Chondrocyte (in vitro differentiated cells): Measurements from ENCODE around the gene CCDC61. TPM values are rescaled to one million over a fixed set of nuclear protein-coding genes. Genes with fewer than 3 reads are reported as not detected.

Source experiments
- DNase-seq: peaks from one replicate; pipeline ENCODE4 v3.0.0; 2021; ENCODE audit warnings: mixed read lengths, low spot score
- H3K27ac Mint-ChIP-seq: one replicate; pipeline ENCODE4 v1.8.0; 2021; ENCODE audit warnings: mild to moderate bottlenecking, moderate library complexity, mixed read lengths; ENCODE audit not compliant: unreplicated experiment
- H3K27me3 Mint-ChIP-seq: 2 replicates; pipeline ENCODE4 v1.8.0; 2021; ENCODE audit warnings: low read depth, mixed read lengths
- H3K36me3 Mint-ChIP-seq: 2 replicates; pipeline ENCODE4 v1.8.0; 2021; ENCODE audit warnings: low read depth, mixed read lengths
- H3K4me1 Mint-ChIP-seq: 2 replicates; pipeline ENCODE4 v1.8.0; 2021; ENCODE audit warnings: low read depth, mild to moderate bottlenecking, mixed read lengths
- H3K4me3 Mint-ChIP-seq: one replicate; pipeline ENCODE4 v1.8.0; 2021; ENCODE audit warnings: mild to moderate bottlenecking, moderate library complexity, mixed read lengths; ENCODE audit not compliant: unreplicated experiment
- H3K9me3 Mint-ChIP-seq: 2 replicates; pipeline ENCODE4 v1.8.0; 2021; ENCODE audit warnings: low read depth, mixed read lengths
- total RNA-seq: library from RNA; stranded (reverse); gene quantifications from 3 replicates; pipeline ENCODE4 v1.2.1, GENCODE V29; 2021
- TF ChIP-seq, protein P1 (sequence below): fragments of 200-600 bp; sonication (generic); IDR thresholded peaks from 2 replicates; pipeline ENCODE4 v1.5.0; 2021; ENCODE audit warnings: antibody characterized with exemption, mild to moderate bottlenecking, moderate library complexity

The CCDC61 gene
- total RNA-seq, 1 donor from 2014 or later, result 8.4 TPM

- peaks cover 30% of the 10 kb centered on the region for H3K27me3 Mint-ChIP-seq
- peaks cover 2% of the 10 kb centered on the region for H3K9me3 Mint-ChIP-seq
- H3K36me3 Mint-ChIP-seq, result peaks cover 5% of the 10 kb centered on the region
- no peak overlapping the region for H3K4me3 Mint-ChIP-seq
- no peak for DNase-seq
- TF ChIP-seq, protein P1, sequence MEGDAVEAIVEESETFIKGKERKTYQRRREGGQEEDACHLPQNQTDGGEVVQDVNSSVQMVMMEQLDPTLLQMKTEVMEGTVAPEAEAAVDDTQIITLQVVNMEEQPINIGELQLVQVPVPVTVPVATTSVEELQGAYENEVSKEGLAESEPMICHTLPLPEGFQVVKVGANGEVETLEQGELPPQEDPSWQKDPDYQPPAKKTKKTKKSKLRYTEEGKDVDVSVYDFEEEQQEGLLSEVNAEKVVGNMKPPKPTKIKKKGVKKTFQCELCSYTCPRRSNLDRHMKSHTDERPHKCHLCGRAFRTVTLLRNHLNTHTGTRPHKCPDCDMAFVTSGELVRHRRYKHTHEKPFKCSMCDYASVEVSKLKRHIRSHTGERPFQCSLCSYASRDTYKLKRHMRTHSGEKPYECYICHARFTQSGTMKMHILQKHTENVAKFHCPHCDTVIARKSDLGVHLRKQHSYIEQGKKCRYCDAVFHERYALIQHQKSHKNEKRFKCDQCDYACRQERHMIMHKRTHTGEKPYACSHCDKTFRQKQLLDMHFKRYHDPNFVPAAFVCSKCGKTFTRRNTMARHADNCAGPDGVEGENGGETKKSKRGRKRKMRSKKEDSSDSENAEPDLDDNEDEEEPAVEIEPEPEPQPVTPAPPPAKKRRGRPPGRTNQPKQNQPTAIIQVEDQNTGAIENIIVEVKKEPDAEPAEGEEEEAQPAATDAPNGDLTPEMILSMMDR, result no peak
- H3K27ac Mint-ChIP-seq, result no peak overlapping the region
- H3K4me1 Mint-ChIP-seq, result no peaks in the 10 kb centered on the region
Observed at GRCh38 chr19:46036744-46037128, 41.5 kb downstream of the CCDC61 start.

DNA sequence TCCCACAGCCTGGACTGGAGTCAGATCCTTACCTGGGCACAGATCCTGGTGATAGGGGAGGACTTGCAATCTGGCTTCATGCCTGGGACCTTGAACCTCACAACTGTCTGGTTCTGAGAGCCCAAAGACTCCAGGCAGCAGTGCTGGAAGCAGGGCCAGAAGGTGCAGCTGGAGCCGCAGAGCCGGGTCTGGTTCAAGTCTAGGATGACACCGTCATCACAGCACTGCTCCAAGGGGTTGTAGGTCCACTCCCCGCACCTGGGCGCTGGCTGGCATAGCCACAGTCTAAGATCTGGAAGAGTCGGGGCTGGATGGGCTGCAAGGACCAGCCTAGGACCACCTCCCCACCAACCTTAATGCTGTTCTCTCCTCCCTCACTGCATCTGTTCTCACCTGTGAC, 44.9 kb downstream of the CCDC61 start:
- TF ChIP-seq, protein P1, result no peak
- peaks cover 42% of the 10 kb centered on the region for H3K27me3 Mint-ChIP-seq
- H3K4me1 Mint-ChIP-seq, result no peaks in the 10 kb centered on the region
- no peak overlapping the region for H3K4me3 Mint-ChIP-seq
- DNase-seq, result no peak
- H3K9me3 Mint-ChIP-seq, result peaks cover 17% of the 10 kb centered on the region
- H3K36me3 Mint-ChIP-seq, result peaks cover 13% of the 10 kb centered on the region
- H3K27ac Mint-ChIP-seq, result no peak overlapping the region

GRCh38 chr19:46040952-46041500, 45.8 kb downstream of the CCDC61 start, which contains the start of gene IGFL4:
Gene IGFL4, minus strand, starts transcription at chr19:46041002. Its CDS starts 40 bp downstream, at chr19:46040962.
- no peak within 1 kb of the TSS for H3K27ac Mint-ChIP-seq
- H3K4me1 Mint-ChIP-seq, result no peaks in the 10 kb centered on the region
- no peak for DNase-seq
- peaks cover 45% of the 10 kb centered on the region for H3K27me3 Mint-ChIP-seq
- H3K36me3 Mint-ChIP-seq, result peaks cover 19% of the 10 kb centered on the region
- no peak within 1 kb of the TSS for H3K4me3 Mint-ChIP-seq
- peaks cover 24% of the 10 kb centered on the region for H3K9me3 Mint-ChIP-seq
- TF ChIP-seq, protein P1, result no peak

- Mint-ChIP-seq H3K4me3 (no peak overlapping the region), H3K4me1 (no peaks in the 10 kb centered on the region), H3K27ac (no peak overlapping the region), H3K27me3 (peaks cover 55% of the 10 kb centered on the region), H3K9me3 (peaks cover 35% of the 10 kb centered on the region), H3K36me3 (peaks cover 28% of the 10 kb centered on the region)
- TF ChIP-seq, protein P1, result no peak
- DNase-seq, result no peak
Observed at GRCh38 chr19:46042252-46042883, 47.1 kb downstream of the CCDC61 start.

GRCh38 chr19:46043519-46043918, 48.3 kb downstream of the CCDC61 start:
- peaks cover 35% of the 10 kb centered on the region for H3K36me3 Mint-ChIP-seq
- DNase-seq, result no peak
- no peaks in the 10 kb centered on the region for H3K4me1 Mint-ChIP-seq
- no peak overlapping the region for H3K27ac Mint-ChIP-seq
- peaks cover 66% of the 10 kb centered on the region for H3K27me3 Mint-ChIP-seq
- H3K9me3 Mint-ChIP-seq, result peaks cover 44% of the 10 kb centered on the region
- H3K4me3 Mint-ChIP-seq, result no peak overlapping the region
- TF ChIP-seq, protein P1, result no peak
